WTC11 (cell line): ENCODE measurements around the gene PYGL.

ENCODE experiments used
- ATF1 ChIP-seq: sonication (generic); formaldehyde crosslinking; IDR thresholded peaks from 2 replicates; pipeline ENCODE4 v1.8.1; 2023; ENCODE audit warnings: mild to moderate bottlenecking, moderate library complexity, missing genetic modification reagents
- CREB1 ChIP-seq: sonication (generic); formaldehyde crosslinking; IDR thresholded peaks from 2 replicates; pipeline ENCODE4 v1.8.0; 2023; ENCODE audit warnings: mild to moderate bottlenecking, missing genetic modification reagents
- ELF4 ChIP-seq: sonication (generic); formaldehyde crosslinking; IDR thresholded peaks from 2 replicates; pipeline ENCODE4 v1.8.1; 2022; ENCODE audit warnings: low read depth, mild to moderate bottlenecking, moderate library complexity, missing genetic modification reagents
- ESRRA ChIP-seq: sonication (generic); formaldehyde crosslinking; IDR thresholded peaks from 2 replicates; pipeline ENCODE4 v1.8.1; 2022; ENCODE audit warnings: mild to moderate bottlenecking, missing genetic modification reagents, borderline replicate concordance
- NFATC4 ChIP-seq: fragments of 250-450 bp; sonication (Bioruptor Pico); IDR thresholded peaks from 2 replicates; pipeline ENCODE4 v1.9.0; 2021; ENCODE audit warnings: mild to moderate bottlenecking
- SMAD3 ChIP-seq: sonication (generic); formaldehyde crosslinking; IDR thresholded peaks from 2 replicates; pipeline ENCODE4 v1.8.0; 2022; ENCODE audit warnings: missing genetic modification reagents, mild to moderate bottlenecking, borderline replicate concordance
- SOX15 ChIP-seq: fragments of 250-450 bp; sonication (Bioruptor Pico); IDR thresholded peaks from 2 replicates; pipeline ENCODE4 v1.9.0; 2021; ENCODE audit warnings: mild to moderate bottlenecking
- SP1 ChIP-seq: sonication (generic); formaldehyde crosslinking; conservative IDR thresholded peaks from 2 replicates; pipeline ENCODE4 v1.8.1; 2022; ENCODE audit warnings: missing genetic modification reagents
- TEAD1 ChIP-seq: sonication (generic); formaldehyde crosslinking; IDR thresholded peaks from 2 replicates; pipeline ENCODE4 v1.8.0; 2022; ENCODE audit warnings: mild to moderate bottlenecking, missing genetic modification reagents
- TF ChIP-seq, protein P1 (sequence below): fragments of 200-600 bp; IDR thresholded peaks from 2 replicates; pipeline ENCODE4 v1.8.0; 2022; ENCODE audit warnings: antibody characterized with exemption
- TF ChIP-seq, protein P2 (sequence below): sonication (generic); formaldehyde crosslinking; conservative IDR thresholded peaks from 2 replicates; pipeline ENCODE4 v1.8.1; 2023; ENCODE audit warnings: mild to moderate bottlenecking, low read depth, missing genetic modification reagents, moderate library complexity
- TF ChIP-seq, protein P3 (sequence below): sonication (generic); formaldehyde crosslinking; IDR thresholded peaks from 2 replicates; pipeline ENCODE4 v1.8.1; 2022; ENCODE audit warnings: mild to moderate bottlenecking, moderate library complexity, missing genetic modification reagents
- TF ChIP-seq, protein P4 (sequence below): sonication (generic); formaldehyde crosslinking; IDR thresholded peaks from 2 replicates; pipeline ENCODE4 v1.8.0; 2023; ENCODE audit warnings: mild to moderate bottlenecking, missing genetic modification reagents

DNA sequence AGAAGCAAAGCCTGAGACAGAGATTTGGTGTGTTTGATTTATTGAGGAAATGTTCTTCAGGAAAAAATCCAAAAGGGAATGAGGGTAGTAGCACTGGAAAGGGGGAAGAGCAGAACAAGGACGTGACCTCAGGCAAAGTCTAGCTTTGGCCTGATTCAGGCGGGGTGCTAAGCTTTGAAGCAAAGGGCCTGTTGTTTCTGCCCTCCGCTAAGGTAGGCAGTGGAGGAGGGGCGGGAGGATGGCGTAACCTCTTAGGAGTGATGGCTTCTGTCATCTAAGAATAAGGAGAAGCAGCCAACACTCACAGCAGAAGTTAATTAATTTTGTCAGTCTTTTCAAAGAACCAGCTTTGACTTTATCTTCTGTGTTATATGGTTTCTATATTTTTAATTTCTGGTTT lies 52.0 kb downstream of the PYGL start:
- TF ChIP-seq, protein P1, sequence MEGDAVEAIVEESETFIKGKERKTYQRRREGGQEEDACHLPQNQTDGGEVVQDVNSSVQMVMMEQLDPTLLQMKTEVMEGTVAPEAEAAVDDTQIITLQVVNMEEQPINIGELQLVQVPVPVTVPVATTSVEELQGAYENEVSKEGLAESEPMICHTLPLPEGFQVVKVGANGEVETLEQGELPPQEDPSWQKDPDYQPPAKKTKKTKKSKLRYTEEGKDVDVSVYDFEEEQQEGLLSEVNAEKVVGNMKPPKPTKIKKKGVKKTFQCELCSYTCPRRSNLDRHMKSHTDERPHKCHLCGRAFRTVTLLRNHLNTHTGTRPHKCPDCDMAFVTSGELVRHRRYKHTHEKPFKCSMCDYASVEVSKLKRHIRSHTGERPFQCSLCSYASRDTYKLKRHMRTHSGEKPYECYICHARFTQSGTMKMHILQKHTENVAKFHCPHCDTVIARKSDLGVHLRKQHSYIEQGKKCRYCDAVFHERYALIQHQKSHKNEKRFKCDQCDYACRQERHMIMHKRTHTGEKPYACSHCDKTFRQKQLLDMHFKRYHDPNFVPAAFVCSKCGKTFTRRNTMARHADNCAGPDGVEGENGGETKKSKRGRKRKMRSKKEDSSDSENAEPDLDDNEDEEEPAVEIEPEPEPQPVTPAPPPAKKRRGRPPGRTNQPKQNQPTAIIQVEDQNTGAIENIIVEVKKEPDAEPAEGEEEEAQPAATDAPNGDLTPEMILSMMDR = no peak
- TF ChIP-seq NFATC4 (CRISPR knock-in tag) = no peak
- no peak for TF ChIP-seq SMAD3 (CRISPR knock-in tag)
- TF ChIP-seq, protein P2, sequence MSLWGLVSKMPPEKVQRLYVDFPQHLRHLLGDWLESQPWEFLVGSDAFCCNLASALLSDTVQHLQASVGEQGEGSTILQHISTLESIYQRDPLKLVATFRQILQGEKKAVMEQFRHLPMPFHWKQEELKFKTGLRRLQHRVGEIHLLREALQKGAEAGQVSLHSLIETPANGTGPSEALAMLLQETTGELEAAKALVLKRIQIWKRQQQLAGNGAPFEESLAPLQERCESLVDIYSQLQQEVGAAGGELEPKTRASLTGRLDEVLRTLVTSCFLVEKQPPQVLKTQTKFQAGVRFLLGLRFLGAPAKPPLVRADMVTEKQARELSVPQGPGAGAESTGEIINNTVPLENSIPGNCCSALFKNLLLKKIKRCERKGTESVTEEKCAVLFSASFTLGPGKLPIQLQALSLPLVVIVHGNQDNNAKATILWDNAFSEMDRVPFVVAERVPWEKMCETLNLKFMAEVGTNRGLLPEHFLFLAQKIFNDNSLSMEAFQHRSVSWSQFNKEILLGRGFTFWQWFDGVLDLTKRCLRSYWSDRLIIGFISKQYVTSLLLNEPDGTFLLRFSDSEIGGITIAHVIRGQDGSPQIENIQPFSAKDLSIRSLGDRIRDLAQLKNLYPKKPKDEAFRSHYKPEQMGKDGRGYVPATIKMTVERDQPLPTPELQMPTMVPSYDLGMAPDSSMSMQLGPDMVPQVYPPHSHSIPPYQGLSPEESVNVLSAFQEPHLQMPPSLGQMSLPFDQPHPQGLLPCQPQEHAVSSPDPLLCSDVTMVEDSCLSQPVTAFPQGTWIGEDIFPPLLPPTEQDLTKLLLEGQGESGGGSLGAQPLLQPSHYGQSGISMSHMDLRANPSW (CRISPR knock-in tag) = no peak
- TF ChIP-seq ATF1 (CRISPR knock-in tag) = no peak
- no peak for TF ChIP-seq SP1 (CRISPR knock-in tag)
- TF ChIP-seq ESRRA (CRISPR knock-in tag) = no peak; the same call in 1 of the 2 replicates
- TF ChIP-seq ELF4 (CRISPR knock-in tag) = no peak
- TF ChIP-seq, protein P3, sequence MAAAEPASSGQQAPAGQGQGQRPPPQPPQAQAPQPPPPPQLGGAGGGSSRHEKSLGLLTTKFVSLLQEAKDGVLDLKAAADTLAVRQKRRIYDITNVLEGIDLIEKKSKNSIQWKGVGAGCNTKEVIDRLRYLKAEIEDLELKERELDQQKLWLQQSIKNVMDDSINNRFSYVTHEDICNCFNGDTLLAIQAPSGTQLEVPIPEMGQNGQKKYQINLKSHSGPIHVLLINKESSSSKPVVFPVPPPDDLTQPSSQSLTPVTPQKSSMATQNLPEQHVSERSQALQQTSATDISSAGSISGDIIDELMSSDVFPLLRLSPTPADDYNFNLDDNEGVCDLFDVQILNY (CRISPR knock-in tag) = no peak
- no peak for TF ChIP-seq TEAD1 (CRISPR knock-in tag)
- TF ChIP-seq SOX15 (CRISPR knock-in tag) = no peak
- TF ChIP-seq, protein P4, sequence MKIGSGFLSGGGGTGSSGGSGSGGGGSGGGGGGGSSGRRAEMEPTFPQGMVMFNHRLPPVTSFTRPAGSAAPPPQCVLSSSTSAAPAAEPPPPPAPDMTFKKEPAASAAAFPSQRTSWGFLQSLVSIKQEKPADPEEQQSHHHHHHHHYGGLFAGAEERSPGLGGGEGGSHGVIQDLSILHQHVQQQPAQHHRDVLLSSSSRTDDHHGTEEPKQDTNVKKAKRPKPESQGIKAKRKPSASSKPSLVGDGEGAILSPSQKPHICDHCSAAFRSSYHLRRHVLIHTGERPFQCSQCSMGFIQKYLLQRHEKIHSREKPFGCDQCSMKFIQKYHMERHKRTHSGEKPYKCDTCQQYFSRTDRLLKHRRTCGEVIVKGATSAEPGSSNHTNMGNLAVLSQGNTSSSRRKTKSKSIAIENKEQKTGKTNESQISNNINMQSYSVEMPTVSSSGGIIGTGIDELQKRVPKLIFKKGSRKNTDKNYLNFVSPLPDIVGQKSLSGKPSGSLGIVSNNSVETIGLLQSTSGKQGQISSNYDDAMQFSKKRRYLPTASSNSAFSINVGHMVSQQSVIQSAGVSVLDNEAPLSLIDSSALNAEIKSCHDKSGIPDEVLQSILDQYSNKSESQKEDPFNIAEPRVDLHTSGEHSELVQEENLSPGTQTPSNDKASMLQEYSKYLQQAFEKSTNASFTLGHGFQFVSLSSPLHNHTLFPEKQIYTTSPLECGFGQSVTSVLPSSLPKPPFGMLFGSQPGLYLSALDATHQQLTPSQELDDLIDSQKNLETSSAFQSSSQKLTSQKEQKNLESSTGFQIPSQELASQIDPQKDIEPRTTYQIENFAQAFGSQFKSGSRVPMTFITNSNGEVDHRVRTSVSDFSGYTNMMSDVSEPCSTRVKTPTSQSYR (CRISPR knock-in tag) = 0 out of 2 replicates have a peak, but pooled peaks have one; percentile 53
- TF ChIP-seq CREB1 (CRISPR knock-in tag) = no peak
